HEK293 (cell line): ENCODE results near the gene IFNLR1.

Experiments
- CTCF ChIA-PET: fragments of 350-600 bp; formaldehyde crosslinking; extraction: SDS; loops from one replicate; lab custom pipeline; 2021; ENCODE audit warnings: antibody characterized with exemption; lab: Yijun Ruan, JAX
- POLR2A ChIA-PET: fragments of 300-600 bp; formaldehyde crosslinking; extraction: SDS; loops from one replicate; lab custom pipeline; 2020; ENCODE audit warnings: antibody characterized with exemption, inconsistent platforms; lab: Yijun Ruan, JAX
- H3K27ac ChIP-seq: fragments of 200-500 bp; sonication (Bioruptor generic); 2 replicates; pipeline ENCODE4 v1.5.1; 2014; ENCODE audit warnings: low read depth, low read length, control low read depth, inconsistent platforms; ENCODE audit errors: extremely low read depth
- H3K36me3 ChIP-seq, 2 experiments: fragments of 200-500 bp in 1 of 2; sonication (Bioruptor generic) in 1 of 2; 1 replicate in 1 of 2; 2 replicates in 1 of 2; pipeline ENCODE4 v1.5.1; 2014 to 2017; ENCODE audit warnings: inconsistent platforms in 2 of 2, low read length in 2 of 2; ENCODE audit not compliant: control insufficient read depth in 2 of 2, insufficient read depth in 1 of 2
- H3K4me1 ChIP-seq: fragments of 200-500 bp; sonication (Bioruptor generic); 2 replicates; pipeline ENCODE4 v1.5.1; 2014; ENCODE audit warnings: mild to moderate bottlenecking, low read length, inconsistent platforms; ENCODE audit not compliant: control insufficient read depth, insufficient read depth
- H3K4me3 ChIP-seq: 2 replicates; pipeline ENCODE4 v1.5.1; 2011; ENCODE audit warnings: low read depth, mild to moderate bottlenecking, control low read depth, low read length, moderate library complexity
- H3K9me3 ChIP-seq: fragments of 200-500 bp; sonication (Bioruptor generic); 2 replicates; pipeline ENCODE4 v1.5.1; 2014; ENCODE audit warnings: low read depth, low read length, inconsistent platforms; ENCODE audit not compliant: control insufficient read depth, insufficient read depth
- BCL6B ChIP-seq: fragments of 450-650 bp; formaldehyde crosslinking; IDR thresholded peaks from 2 replicates; pipeline ENCODE4 v1.5.1; 2017; ENCODE audit warnings: missing biosample characterization, missing genetic modification characterization
- EGR2 ChIP-seq: fragments of 450-650 bp; formaldehyde crosslinking; IDR thresholded peaks from 2 replicates; pipeline ENCODE4 v1.5.1; 2016; ENCODE audit warnings: low read depth, missing biosample characterization, missing genetic modification characterization
- GLIS1 ChIP-seq: fragments of 450-650 bp; formaldehyde crosslinking; IDR thresholded peaks from 2 replicates; pipeline ENCODE4 v1.5.1; 2016; ENCODE audit warnings: missing biosample characterization, missing genetic modification characterization
- KLF16 ChIP-seq: fragments of 450-650 bp; formaldehyde crosslinking; IDR thresholded peaks from 2 replicates; pipeline ENCODE4 v1.5.1; 2017; ENCODE audit warnings: missing biosample characterization, missing genetic modification characterization
- PRDM4 ChIP-seq: fragments of 450-650 bp; formaldehyde crosslinking; IDR thresholded peaks from 2 replicates; pipeline ENCODE4 v1.5.1; 2017; ENCODE audit warnings: missing biosample characterization, missing genetic modification characterization
- RBAK ChIP-seq: fragments of 450-650 bp; formaldehyde crosslinking; IDR thresholded peaks from 2 replicates; pipeline ENCODE4 v1.5.1; 2016; ENCODE audit warnings: missing biosample characterization, missing genetic modification characterization
- SALL2 ChIP-seq: fragments of 450-650 bp; formaldehyde crosslinking; IDR thresholded peaks from 2 replicates; pipeline ENCODE4 v1.5.0; 2017; ENCODE audit warnings: missing biosample characterization, mild to moderate bottlenecking, missing genetic modification characterization, borderline replicate concordance
- ZBTB17 ChIP-seq: fragments of 450-650 bp; formaldehyde crosslinking; IDR thresholded peaks from 2 replicates; pipeline ENCODE4 v1.5.1; 2016; ENCODE audit warnings: missing biosample characterization, missing genetic modification characterization
- ZBTB6 ChIP-seq: fragments of 450-650 bp; formaldehyde crosslinking; IDR thresholded peaks from 2 replicates; pipeline ENCODE4 v1.5.1; 2017; ENCODE audit warnings: missing biosample characterization, missing genetic modification characterization
- ZNF114 ChIP-seq: fragments of 450-650 bp; formaldehyde crosslinking; IDR thresholded peaks from 2 replicates; pipeline ENCODE4 v1.5.0; 2017; ENCODE audit warnings: missing biosample characterization, missing genetic modification characterization
- ZNF16 ChIP-seq: fragments of 450-650 bp; formaldehyde crosslinking; IDR thresholded peaks from 2 replicates; pipeline ENCODE4 v1.5.1; 2016; ENCODE audit warnings: low read depth, missing biosample characterization, missing genetic modification characterization
- ZNF202 ChIP-seq: fragments of 450-650 bp; formaldehyde crosslinking; IDR thresholded peaks from 2 replicates; pipeline ENCODE4 v1.5.1; 2016; ENCODE audit warnings: missing biosample characterization, missing genetic modification characterization, borderline replicate concordance
- ZNF266 ChIP-seq: fragments of 450-650 bp; formaldehyde crosslinking; IDR thresholded peaks from 2 replicates; pipeline ENCODE4 v1.5.1; 2016; ENCODE audit warnings: missing biosample characterization, missing genetic modification characterization, low read depth
- ZNF514 ChIP-seq: fragments of 450-650 bp; formaldehyde crosslinking; IDR thresholded peaks from 2 replicates; pipeline ENCODE4 v1.5.1; 2016; ENCODE audit warnings: missing biosample characterization, missing genetic modification characterization
- ZNF600 ChIP-seq: fragments of 450-650 bp; formaldehyde crosslinking; IDR thresholded peaks from 2 replicates; pipeline ENCODE4 v1.5.1; 2016; ENCODE audit warnings: missing biosample characterization, missing genetic modification characterization
- ZNF670 ChIP-seq: fragments of 450-650 bp; formaldehyde crosslinking; IDR thresholded peaks from 2 replicates; pipeline ENCODE4 v1.5.1; 2016; ENCODE audit warnings: missing biosample characterization, missing genetic modification characterization, low read depth
- ZNF785 ChIP-seq: fragments of 450-650 bp; formaldehyde crosslinking; IDR thresholded peaks from 2 replicates; pipeline ENCODE4 v1.5.1; 2016; ENCODE audit warnings: missing biosample characterization, missing genetic modification characterization
- ZNF792 ChIP-seq: fragments of 450-650 bp; formaldehyde crosslinking; IDR thresholded peaks from 2 replicates; pipeline ENCODE4 v1.5.1; 2016; ENCODE audit warnings: missing biosample characterization, missing genetic modification characterization
- ZNF837 ChIP-seq: fragments of 450-650 bp; formaldehyde crosslinking; IDR thresholded peaks from 2 replicates; pipeline ENCODE4 v1.5.1; 2016; ENCODE audit warnings: missing biosample characterization, missing genetic modification characterization

IFNLR1 gene

GRCh38 chr1:24216276-24217074 is 29.4 kb upstream of the IFNLR1 start (continued):
- TF ChIP-seq EGR2 (peak; percentile 57; the same call in 1 of the 2 replicates), ZNF114 (tag by site-specific recombination) (no peak), ZBTB17 (tag by site-specific recombination) (peak; percentile 31; the same call in 1 of the 2 replicates)

- TF ChIP-seq ZNF16 (peak; percentile 91), ZNF266 (tag by site-specific recombination) (no peak)
- CTCF ChIA-PET = interaction anchor here (1.6 to 2.7 kb wide), 2 partner anchors 13 to 176 kb away, joined by 12 to 17 read pairs; no protein-coding TSS in a partner anchor
- no peaks in the 10 kb centered on the region for H3K9me3 ChIP-seq
- POLR2A ChIA-PET = no interaction called here
- H3K4me3 ChIP-seq = no peak overlapping the region
- no peaks in the 10 kb centered on the region for H3K36me3 ChIP-seq
- H3K27ac ChIP-seq = no peak overlapping the region
- peaks cover 6% of the 10 kb centered on the region; the same call in 1 of the 2 replicates for H3K4me1 ChIP-seq
Measured at GRCh38 chr1:24215226-24215814, 28.2 kb upstream of the IFNLR1 start.

GRCh38 chr1:24212376-24212775 is 25.3 kb upstream of the IFNLR1 start:
- CTCF ChIA-PET = interaction anchor here (0.6 to 0.7 kb wide), 2 partner anchors 61 to 87 kb away, joined by 4 read pairs; no protein-coding TSS in a partner anchor

GRCh38 chr1:24210195-24210627 is 23.1 kb upstream of the IFNLR1 start:
- ChIA-PET POLR2A (no interaction called here), CTCF (interaction anchor here (0.8 kb wide), 1 partner anchor 11 kb away, joined by 3 read pairs; no protein-coding TSS in a partner anchor)
- no peaks in the 10 kb centered on the region for H3K9me3 ChIP-seq
- no peaks in the 10 kb centered on the region for H3K36me3 ChIP-seq
- H3K4me1 ChIP-seq = no peaks in the 10 kb centered on the region
- TF ChIP-seq KLF16 (tag by site-specific recombination) (no peak), GLIS1 (tag by site-specific recombination) (peak; percentile 20; the same call in 1 of the 2 replicates)
- H3K4me3 ChIP-seq = no peak overlapping the region
- no peak overlapping the region for H3K27ac ChIP-seq

More at GRCh38 chr1:24212376-24212775, 25.3 kb upstream of the IFNLR1 start:
- no peak overlapping the region for H3K27ac ChIP-seq
- no peaks in the 10 kb centered on the region for H3K9me3 ChIP-seq
- no peaks in the 10 kb centered on the region for H3K36me3 ChIP-seq
- no peak for TF ChIP-seq ZNF792 (tag by site-specific recombination)
- TF ChIP-seq ZBTB6 = peak; percentile 99
- TF ChIP-seq, all 188 proteins: peak for 1
- POLR2A ChIA-PET = no interaction called here
- Histone ChIP-seq H3K4me3 (no peak overlapping the region), H3K4me1 (peaks cover 6% of the 10 kb centered on the region; the same call in 1 of the 2 replicates)

- no peaks in the 10 kb centered on the region for H3K4me1 ChIP-seq
- H3K4me3 ChIP-seq = no peak overlapping the region
- H3K36me3 ChIP-seq = no peaks in the 10 kb centered on the region
- POLR2A ChIA-PET = no interaction called here
- H3K9me3 ChIP-seq = no peaks in the 10 kb centered on the region
- CTCF ChIA-PET = interaction anchor here (0.6 to 2.4 kb wide), 5 partner anchors 10 to 223 kb away, joined by 3 to 14 read pairs (median 5); no protein-coding TSS in a partner anchor
- H3K27ac ChIP-seq = no peak overlapping the region
- no peak for TF ChIP-seq ZNF837 (tag by site-specific recombination)
- no peak for TF ChIP-seq ZNF600 (tag by site-specific recombination)
- no peak for TF ChIP-seq PRDM4
- no peak for TF ChIP-seq ZNF202 (tag by site-specific recombination)
- no peak for TF ChIP-seq ZNF514 (tag by site-specific recombination)
- TF ChIP-seq BCL6B (tag by site-specific recombination) = no peak
- TF ChIP-seq ZNF785 (tag by site-specific recombination) = no peak
- TF ChIP-seq SALL2 = no peak
- no peak for TF ChIP-seq ZNF670
- TF ChIP-seq RBAK (tag by site-specific recombination) = no peak
Measured at GRCh38 chr1:24209097-24209496, 22.0 kb upstream of the IFNLR1 start.
